ENCODE measurements around the gene FFAR2. TPM values are rescaled to one million over a fixed set of nuclear protein-coding genes. Genes with fewer than 3 reads are reported as not detected.

FFAR2 gene
- total RNA-seq, 1 experiment from 2014 or later: not detected

- TF ChIP-seq SIN3A (IDR thresholded peaks at IDR 0.05; ENCODE audit: low read depth) (no peak), EZH2 (IDR thresholded peaks at IDR 0.05) (no peak), ATF3 (IDR thresholded peaks at IDR 0.05) (no peak), ELF1 (IDR thresholded peaks at IDR 0.05; ENCODE audit: borderline replicate concordance, low read depth) (no peak)
These were observed 38.9 kb upstream of the FFAR2 start (continued) for GRCh38 chr19:35409191-35409590.

- ChIA-PET RAD21 (ENCODE audit: low non-redundant PET in 1 of 2, low total read pairs in 2 of 2, uncharacterized antibody in 2 of 2, unreplicated experiment in 2 of 2) (no interaction called here), POLR2A (no interaction called here), CTCF (no interaction called here)
- no peak for DNase-seq (ENCODE audit: low read depth, low spot score)
- H4K20me1 ChIP-seq (ENCODE audit: insufficient read depth): no peaks in the 10 kb centered on the region
- no peak overlapping the region for H3K27ac ChIP-seq (ENCODE audit: low read depth, low read length)
- no peak overlapping the region for H2AFZ ChIP-seq (ENCODE audit: low read depth, low read length, poor library complexity, severe bottlenecking)
- ATAC-seq: no peak
- no peaks in the 10 kb centered on the region for H3K4me1 ChIP-seq (ENCODE audit: control insufficient read depth in 1 of 2, insufficient read depth in 2 of 2, low read length in 2 of 2)
- H3K9me2 ChIP-seq (ENCODE audit: insufficient read depth): no peaks in the 10 kb centered on the region
- no TSS peak for BruUV-seq (replicated peaks)
- no peaks in the 10 kb centered on the region for H3K36me3 ChIP-seq (ENCODE audit: control insufficient read depth in 1 of 2, insufficient read depth in 2 of 2, low read length in 2 of 2)
- no peak overlapping the region for H3K9ac ChIP-seq (ENCODE audit: low read length)
- H3K9me3 ChIP-seq (ENCODE audit: control insufficient read depth in 1 of 2, insufficient read depth in 1 of 2, low read depth in 1 of 2, low read length in 2 of 2): no peaks in the 10 kb centered on the region
- intact Hi-C loops (cut with micrococcal nuclease): no loop called here
- H3K4me3 ChIP-seq (replicated peaks in 1 of 2; ENCODE audit: low read depth in 1 of 2, low read length in 2 of 2): no peak overlapping the region
- H3K4me2 ChIP-seq (ENCODE audit: low read length): no peak overlapping the region
- H3K79me2 ChIP-seq (ENCODE audit: insufficient read depth, low read length): no peaks in the 10 kb centered on the region
- H3K27me3 ChIP-seq (ENCODE audit: insufficient read depth, low read length): peaks cover 32% of the 10 kb centered on the region
- TF ChIP-seq YY1 (IDR thresholded peaks at IDR 0.05; ENCODE audit: extremely low read depth, insufficient replicate concordance, low read depth, low read length): no peak
- TF ChIP-seq CTCF (IDR thresholded peaks at IDR 0.05 in 2 of 3, conservative IDR thresholded peaks at IDR 0.05 in 1 of 3; ENCODE audit: borderline replicate concordance in 1 of 3, insufficient read depth in 1 of 3, low read depth in 2 of 3, low read length in 2 of 3): no peak
- TF ChIP-seq CBX3 (IDR thresholded peaks at IDR 0.05; ENCODE audit: low read depth): no peak
- TF ChIP-seq RAD21 (IDR thresholded peaks at IDR 0.05; ENCODE audit: low read depth): no peak
- no peak for TF ChIP-seq ZBTB33 (IDR thresholded peaks at IDR 0.05; ENCODE audit: extremely low read depth, insufficient replicate concordance, low read length)
- TF ChIP-seq SIN3A (IDR thresholded peaks at IDR 0.05; ENCODE audit: low read depth): no peak
- TF ChIP-seq TCF7L2 (IDR thresholded peaks at IDR 0.05; ENCODE audit: borderline replicate concordance, extremely low read depth, insufficient read depth, insufficient read length): no peak
- TF ChIP-seq ZFX (IDR thresholded peaks at IDR 0.05): no peak
- no peak for TF ChIP-seq MAX (IDR thresholded peaks at IDR 0.05)
- no peak for TF ChIP-seq ZNF274 (IDR thresholded peaks at IDR 0.05; ENCODE audit: low read depth, low read length)
- no peak for TF ChIP-seq ATF3 (IDR thresholded peaks at IDR 0.05)
- TF ChIP-seq CEBPB (IDR thresholded peaks at IDR 0.05; ENCODE audit: low read depth): no peak
- TF ChIP-seq SP1 (IDR thresholded peaks at IDR 0.05; ENCODE audit: low read depth): no peak
- no peak for TF ChIP-seq SRF (IDR thresholded peaks at IDR 0.05; ENCODE audit: low read depth)
- no peak for TF ChIP-seq POLR2A (IDR thresholded peaks at IDR 0.05; ENCODE audit: borderline replicate concordance, extremely low read depth, insufficient read depth, insufficient read length)
- no peak for TF ChIP-seq EZH2phosphoT487 (IDR thresholded peaks at IDR 0.05; ENCODE audit: borderline replicate concordance)
These were observed 37.6 kb upstream of the FFAR2 start for GRCh38 chr19:35410487-35410886.
